ENCODE results near the gene FADS2.

The FADS2 gene

DNA sequence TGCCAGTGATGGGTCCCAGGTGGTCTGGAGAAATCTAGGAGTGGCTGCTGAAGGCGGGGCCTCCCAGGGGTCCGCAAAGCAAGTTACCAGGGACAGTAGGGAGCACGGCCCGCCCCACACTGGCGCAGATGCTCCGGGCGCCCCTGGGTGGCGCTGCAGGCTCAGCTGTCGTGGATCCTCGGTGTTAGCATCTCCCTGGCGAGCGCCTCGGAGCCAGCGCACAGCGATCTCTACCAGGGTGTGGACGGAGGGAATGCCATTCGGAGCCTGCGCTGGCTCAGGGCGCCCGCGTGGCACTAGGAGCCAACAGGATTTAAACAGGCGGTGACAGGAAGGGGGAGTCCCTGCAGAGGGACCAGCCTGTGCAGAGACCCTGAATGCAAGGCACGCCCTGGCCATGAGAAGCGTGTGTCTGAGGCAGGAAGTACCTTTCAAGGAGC lies 43.1 kb downstream of the FADS2 start:
- H3K4me3 ChIP-seq (ENCODE audit: low read depth, low read length): peak overlapping the region; percentile 18

GRCh38 chr11:61872935-61873565 lies 45.0 kb downstream of the FADS2 start:
- DNase-seq (ENCODE audit: low read depth): no peak
- in situ Hi-C loops (cut with HindIII; ENCODE audit: low sequenced_read_pairs): no loop called here
- H3K4me3 ChIP-seq (ENCODE audit: low read depth, low read length): no peak overlapping the region
- TF ChIP-seq, protein P1, sequence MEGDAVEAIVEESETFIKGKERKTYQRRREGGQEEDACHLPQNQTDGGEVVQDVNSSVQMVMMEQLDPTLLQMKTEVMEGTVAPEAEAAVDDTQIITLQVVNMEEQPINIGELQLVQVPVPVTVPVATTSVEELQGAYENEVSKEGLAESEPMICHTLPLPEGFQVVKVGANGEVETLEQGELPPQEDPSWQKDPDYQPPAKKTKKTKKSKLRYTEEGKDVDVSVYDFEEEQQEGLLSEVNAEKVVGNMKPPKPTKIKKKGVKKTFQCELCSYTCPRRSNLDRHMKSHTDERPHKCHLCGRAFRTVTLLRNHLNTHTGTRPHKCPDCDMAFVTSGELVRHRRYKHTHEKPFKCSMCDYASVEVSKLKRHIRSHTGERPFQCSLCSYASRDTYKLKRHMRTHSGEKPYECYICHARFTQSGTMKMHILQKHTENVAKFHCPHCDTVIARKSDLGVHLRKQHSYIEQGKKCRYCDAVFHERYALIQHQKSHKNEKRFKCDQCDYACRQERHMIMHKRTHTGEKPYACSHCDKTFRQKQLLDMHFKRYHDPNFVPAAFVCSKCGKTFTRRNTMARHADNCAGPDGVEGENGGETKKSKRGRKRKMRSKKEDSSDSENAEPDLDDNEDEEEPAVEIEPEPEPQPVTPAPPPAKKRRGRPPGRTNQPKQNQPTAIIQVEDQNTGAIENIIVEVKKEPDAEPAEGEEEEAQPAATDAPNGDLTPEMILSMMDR (IDR thresholded peaks at IDR 0.05; ENCODE audit: low read depth, low read length, missing control alignments): no peak

More for the DNA sequence above, 43.1 kb downstream of the FADS2 start:
- in situ Hi-C loops (cut with HindIII; ENCODE audit: low sequenced_read_pairs): no loop called here
- TF ChIP-seq, protein P1 (IDR thresholded peaks at IDR 0.05; ENCODE audit: low read depth, low read length, missing control alignments): peak; percentile 89
- peak; percentile 26 for DNase-seq (ENCODE audit: low read depth)

- TF ChIP-seq, protein P1 (IDR thresholded peaks at IDR 0.05; ENCODE audit: low read depth, low read length, missing control alignments): no peak
- in situ Hi-C loops (cut with HindIII; ENCODE audit: low sequenced_read_pairs): no loop called here
- no peak overlapping the region for H3K4me3 ChIP-seq (ENCODE audit: low read depth, low read length)
- no peak for DNase-seq (ENCODE audit: low read depth)
These were observed 45.7 kb downstream of the FADS2 start for GRCh38 chr11:61873588-61874376.

- H3K4me3 ChIP-seq (ENCODE audit: low read depth, low read length): no peak overlapping the region
- TF ChIP-seq, protein P1 (IDR thresholded peaks at IDR 0.05; ENCODE audit: low read depth, low read length, missing control alignments): no peak
- in situ Hi-C loops (cut with HindIII; ENCODE audit: low sequenced_read_pairs): no loop called here
- DNase-seq (ENCODE audit: low read depth): no peak
These were observed 46.3 kb downstream of the FADS2 start for GRCh38 chr11:61874377-61874809.

DNA sequence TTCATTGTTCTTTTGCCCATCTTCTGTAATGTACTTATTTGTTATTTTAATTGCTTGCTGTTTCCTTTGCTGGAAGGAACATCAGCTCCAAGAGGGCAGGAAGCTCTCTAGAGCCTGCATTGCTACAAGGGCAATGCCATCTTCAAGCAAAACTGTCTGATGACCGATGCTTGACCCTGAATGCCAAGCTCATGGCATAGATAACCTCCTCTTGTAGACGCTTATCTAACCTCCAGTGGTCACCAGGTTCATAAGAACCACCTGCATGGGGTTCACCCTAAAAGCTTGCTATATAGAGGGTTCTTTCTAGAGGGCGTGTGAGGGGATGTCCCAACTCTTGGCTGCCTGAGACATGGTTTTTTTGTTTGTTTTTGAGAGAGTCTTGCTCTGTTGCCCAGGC lies 46.8 kb downstream of the FADS2 start:
- no peak for DNase-seq (ENCODE audit: low read depth)
- no peak overlapping the region for H3K4me3 ChIP-seq (ENCODE audit: low read depth, low read length)
- TF ChIP-seq, protein P1 (IDR thresholded peaks at IDR 0.05; ENCODE audit: low read depth, low read length, missing control alignments): no peak
- in situ Hi-C loops (cut with HindIII; ENCODE audit: low sequenced_read_pairs): no loop called here

- H3K4me3 ChIP-seq (ENCODE audit: low read depth, low read length): no peak overlapping the region
These were observed 47.6 kb downstream of the FADS2 start for GRCh38 chr11:61875698-61876097.

More at GRCh38 chr11:61875698-61876097, 47.6 kb downstream of the FADS2 start:
- no peak for DNase-seq (ENCODE audit: low read depth)
- TF ChIP-seq, protein P1 (IDR thresholded peaks at IDR 0.05; ENCODE audit: low read depth, low read length, missing control alignments): no peak
- in situ Hi-C loops (cut with HindIII; ENCODE audit: low sequenced_read_pairs): no loop called here
